Activated CD4-positive, alpha-beta T cell treated with anti-CD3 and anti-CD28 coated beads, Interleukin-2, amount 50 U/mL, for 4 hours (primary cell): ENCODE measurements around the gene ZSCAN12.
A peak's percentile ranks its signal among the peaks of the same experiment; 100 is the strongest.

Experiments
- DNase-seq, 2 experiments: peaks; one replicate each; pipeline ENCODE4 v3.0.0-alpha.2; 2020

ZSCAN12 gene

DNA sequence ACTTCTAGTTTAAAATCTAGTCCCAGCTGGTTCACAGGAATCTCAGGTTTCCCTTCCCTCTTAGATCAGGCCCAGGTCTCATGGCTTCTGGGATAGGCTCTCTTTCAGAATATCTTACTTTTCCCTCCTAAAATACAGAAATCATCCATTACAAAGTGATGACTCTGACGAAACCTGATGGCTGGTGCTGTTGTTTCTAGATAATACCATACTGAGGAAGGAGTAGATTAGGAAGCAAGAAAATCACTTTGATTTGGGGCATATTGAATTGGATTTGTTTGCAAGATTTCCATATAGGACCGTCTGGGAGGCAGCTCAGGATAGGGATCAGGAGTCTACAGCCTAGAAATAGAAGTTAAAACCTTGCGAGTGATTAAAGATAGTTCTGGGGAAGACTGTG is 46.2 kb downstream of the ZSCAN12 start:
- no peak for DNase-seq

DNA sequence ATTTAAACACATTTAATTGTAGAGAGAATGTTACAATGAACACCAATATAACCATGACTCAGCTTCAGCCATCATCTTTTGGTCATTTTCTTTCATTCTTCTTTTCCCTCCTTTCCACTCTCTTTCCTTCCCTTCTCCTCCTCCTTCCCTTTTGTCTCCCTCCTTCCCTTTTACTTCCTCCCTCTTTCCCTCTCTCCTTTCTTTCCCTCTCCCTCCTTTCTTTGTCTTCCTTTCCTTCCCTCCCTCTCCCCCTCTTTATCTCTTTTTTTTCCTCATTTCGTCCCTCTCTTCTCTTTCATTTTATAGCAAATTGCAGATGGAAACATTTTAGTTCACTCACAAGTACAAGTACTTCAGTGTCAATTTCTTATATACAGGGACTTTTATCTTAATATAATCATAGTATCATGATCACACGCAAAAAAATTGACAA is 48.0 kb downstream of the ZSCAN12 start:
- no peak for DNase-seq

DNA sequence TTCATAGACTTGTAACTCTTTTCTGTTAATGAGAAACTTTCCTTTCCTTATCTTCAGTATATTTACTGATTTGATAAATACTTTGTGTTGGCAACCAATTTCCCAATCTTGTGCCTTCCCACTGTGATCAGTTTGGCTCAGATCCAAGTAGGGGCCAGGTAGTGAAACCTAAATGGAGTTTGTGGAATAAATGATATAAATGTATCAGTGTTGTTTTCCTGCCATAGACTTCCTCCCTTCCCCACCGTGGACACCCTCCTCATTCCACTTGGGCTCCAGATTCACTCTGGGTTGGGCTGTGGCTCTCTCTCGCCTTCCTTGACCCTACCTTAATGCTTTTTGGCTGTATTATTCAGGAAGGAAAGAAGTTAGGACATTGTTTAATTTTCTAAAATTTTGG is 48.5 kb downstream of the ZSCAN12 start:
- no peak for DNase-seq

DNA sequence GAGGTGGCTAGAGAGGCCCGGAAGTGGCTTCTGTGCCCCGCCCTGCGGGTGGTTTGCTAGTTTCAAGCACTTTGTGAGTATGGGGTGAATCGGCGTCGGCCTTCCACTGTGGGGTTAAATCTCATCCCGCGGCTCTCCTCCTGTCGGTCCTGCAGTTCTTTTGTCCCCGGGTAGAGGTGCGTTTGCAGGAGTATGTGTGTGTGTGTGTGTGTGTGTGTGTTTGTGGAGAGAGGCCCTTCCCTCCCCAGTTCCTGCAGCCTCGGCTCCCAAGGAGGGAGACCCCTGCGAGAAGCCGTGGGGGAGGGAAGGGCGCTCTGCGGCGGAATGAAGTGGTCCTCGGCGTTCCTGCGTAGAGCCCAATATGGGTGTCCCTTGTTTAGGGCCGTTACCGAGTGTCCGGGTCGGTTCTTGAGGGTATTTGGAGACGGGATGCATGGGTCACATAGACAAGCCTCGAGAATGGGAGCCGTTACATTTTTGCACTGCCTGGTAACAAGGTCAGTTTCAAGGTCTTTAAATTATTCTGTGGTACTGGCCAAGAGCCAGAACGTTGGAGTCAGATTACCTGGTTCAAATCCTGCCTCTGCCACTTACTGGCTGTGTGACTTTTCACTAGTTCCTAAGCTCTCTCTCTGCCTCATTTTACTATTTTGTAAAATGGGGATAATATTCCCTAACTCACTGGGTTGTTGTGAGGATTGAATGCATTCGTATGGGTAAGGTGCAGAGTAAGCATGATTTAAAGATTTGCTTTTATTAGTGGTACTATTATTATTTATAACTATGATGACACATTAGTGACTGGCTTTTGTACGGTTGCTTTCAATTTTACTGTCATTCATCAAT is 49.4 kb downstream of the ZSCAN12 start, which contains the start of gene ZKSCAN3:
Gene ZKSCAN3, plus strand, starts transcription at position 56 of the 846 bp plus-strand sequence. CDS start 9,640 bp downstream, outside the sequence.
- DNase-seq, result peak; percentile 76

- DNase-seq, result no peak
These were observed 50.1 kb downstream of the ZSCAN12 start for GRCh38 chr6:28349344-28349891.

GRCh38 chr6:28347119-28347518 is 52.4 kb downstream of the ZSCAN12 start:
- DNase-seq, result no peak

DNA sequence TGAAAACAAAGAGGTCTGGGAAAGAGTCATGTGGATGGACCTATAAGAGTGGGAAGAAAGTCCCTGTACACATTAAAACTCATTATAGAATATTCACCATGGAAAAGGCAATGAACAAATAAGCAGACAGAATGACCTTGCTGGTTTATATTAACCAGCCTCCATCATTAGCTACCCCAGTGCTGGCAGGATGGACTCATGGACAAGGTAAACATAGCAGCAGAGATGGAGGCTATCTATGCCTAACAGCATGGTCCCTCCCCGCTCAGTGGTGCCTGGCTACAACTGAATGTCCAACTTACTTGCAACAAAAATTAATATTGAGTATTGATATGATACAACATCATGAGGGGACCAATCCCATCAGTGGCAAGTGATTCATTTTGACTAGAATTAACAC is 54.3 kb downstream of the ZSCAN12 start:
- no peak for DNase-seq

DNA sequence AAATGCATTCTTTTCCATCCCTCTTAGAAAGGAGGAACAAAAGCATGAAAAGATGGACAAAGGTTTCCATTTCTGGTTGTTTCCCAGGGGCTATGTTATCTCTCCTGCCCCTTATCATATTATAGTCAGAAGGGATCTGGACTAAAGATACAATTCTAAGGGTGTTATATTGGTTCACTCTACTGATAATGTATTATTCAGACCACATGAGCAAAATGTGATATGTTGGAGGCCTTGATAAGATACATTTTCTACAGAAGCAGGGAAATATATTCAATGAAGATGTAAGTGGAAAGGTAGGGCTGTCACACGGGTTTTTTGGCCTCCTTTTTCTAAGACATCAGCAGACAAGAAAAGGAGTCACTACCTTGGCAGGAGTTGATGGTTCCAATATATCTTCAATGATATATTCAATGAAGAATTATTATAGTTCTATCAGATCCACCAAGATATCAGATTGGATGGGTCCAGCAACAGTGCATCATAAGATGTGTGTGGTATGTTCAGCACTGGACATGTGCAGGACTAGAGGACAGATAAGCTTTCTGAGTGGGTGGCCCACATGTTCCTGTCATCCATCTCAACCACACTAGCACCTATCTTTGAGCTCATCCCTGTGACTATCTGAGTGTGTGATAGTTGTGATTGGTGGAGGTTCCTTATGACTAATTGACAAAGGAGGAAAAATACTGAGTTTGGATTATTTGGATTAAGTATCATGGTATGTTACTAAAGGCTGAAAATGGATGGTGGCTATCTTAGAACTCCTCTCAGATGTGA is 55.5 kb downstream of the ZSCAN12 start:
- no peak for DNase-seq

DNA sequence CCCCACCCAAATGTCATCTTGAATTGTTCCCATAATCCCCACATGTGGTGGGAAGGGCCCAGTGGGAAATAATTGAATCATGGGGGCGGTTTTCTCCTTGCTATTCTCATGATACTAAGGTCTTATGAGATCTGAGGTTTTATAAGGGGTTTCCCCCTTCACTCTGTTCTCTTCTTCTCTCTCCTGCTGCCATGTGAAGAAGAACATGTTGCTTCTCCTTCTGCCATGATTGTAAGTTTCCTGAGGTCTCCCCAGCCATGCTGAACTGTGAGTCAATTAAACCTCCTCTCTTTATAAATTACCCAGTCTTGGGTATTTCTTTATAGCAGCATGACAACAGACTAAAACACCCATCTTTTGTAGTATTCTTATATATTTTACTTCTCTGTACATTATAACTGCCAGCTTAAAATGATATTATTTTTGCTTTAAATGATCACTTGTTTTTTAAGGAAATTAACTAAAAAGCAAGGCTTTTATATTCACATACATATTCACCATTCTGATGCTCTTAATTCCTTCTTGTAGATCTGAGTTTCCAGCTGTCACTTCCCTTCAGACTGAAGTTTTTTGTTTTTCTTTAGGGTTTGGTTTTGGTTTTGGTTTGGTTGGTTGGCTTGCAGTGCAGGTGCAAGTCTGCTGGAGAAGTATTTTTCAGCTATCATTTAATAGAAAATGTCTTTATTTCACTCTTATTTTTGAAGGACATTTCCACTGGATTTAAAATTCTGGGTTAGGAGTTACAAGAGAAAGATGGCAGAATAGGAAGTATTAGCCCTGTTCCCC is 59.0 kb downstream of the ZSCAN12 start:
- no peak for DNase-seq

DNA sequence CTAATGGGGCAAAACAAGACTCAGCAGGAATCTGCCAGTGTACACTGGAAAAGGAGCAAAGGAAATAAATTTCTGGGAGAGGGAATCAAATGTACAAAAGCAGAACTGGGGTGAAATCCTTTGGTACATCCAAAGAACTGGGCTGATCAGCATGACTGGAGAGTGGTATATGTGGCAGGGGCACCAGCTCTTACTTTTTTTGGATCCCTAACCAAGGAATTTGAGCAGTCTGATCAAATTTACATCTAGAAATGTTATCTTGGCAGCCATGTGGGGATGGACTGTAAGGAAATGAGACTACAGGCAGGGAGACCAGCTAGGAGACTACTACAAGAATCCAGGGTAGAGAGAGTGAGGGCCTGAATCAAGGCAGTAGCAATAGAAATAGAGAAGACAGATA is 62.4 kb downstream of the ZSCAN12 start:
- no peak for DNase-seq

- no peak for DNase-seq
These were observed 63.0 kb downstream of the ZSCAN12 start for GRCh38 chr6:28336284-28337120.

DNA sequence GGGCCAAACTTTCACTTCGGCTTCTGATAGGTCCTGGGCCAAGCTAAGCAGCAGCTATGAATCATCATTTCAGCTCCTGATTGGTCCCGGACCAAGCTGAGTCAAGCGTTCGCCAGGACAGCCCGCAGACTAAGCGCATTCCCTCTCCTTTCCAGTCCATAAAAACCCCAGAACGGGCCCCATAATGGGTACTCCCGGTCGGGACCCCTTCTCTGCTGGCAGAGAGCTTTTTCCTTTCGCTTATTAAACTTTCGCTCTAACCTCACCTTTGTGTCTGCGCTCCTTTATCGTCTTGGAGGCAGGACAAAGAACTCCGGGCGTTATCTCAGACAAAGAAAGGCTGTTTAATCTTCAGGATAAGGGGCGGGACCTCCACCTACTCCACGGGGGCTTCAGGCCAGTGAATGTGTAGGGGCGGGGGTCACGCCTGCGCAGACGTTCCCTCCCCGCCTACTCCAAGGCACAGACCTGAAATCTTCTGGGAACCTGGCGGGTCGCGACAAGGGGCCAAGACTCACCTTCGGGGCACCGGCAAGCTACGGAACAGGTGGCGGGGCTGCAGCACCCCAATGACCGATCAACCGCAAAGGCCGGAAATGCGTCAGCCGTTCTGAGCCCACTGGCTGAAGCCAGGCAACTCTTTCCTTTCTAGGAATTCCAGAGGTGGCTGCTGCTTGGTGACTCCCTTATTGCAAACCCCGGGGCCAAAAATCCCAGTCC is 63.8 kb downstream of the ZSCAN12 start, which contains the start of gene ZSCAN31:
Gene ZSCAN31, minus strand, starts transcription at position 585 of the 720 bp plus-strand sequence. CDS start 6,465 bp downstream, outside the sequence.
- DNase-seq, result peak; percentile 77 to 81

DNA sequence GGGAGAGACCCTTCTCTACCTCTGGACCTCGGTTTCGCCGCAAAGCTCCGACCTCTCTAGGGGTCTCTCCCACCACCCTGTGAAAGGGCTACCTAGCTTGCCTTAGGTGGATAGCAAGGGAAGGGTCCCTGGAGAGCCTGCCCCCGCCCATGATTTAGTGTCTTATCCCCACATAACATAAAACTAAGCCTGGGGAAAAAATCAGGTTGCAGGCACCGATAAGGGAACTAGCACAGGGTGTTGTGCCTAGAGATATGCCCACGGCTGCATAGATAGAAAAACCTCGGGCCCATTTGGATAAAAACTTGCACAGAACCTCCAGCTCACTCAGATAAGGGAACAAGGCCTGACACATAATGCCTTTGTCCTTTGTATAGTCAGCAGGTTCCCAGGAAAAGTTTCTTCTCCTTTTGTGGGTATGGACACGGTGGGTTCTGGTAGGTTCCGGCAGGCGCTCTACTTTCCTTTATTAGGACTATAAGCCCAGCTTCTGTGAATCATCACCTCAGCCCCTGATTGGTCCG is 64.4 kb downstream of the ZSCAN12 start:
- DNase-seq, result no peak

- DNase-seq, result no peak
These were observed 65.1 kb downstream of the ZSCAN12 start for GRCh38 chr6:28334286-28335039.

GRCh38 chr6:28333599-28334018 is 65.9 kb downstream of the ZSCAN12 start:
- no peak for DNase-seq

GRCh38 chr6:28333047-28333446 is 66.5 kb downstream of the ZSCAN12 start:
- DNase-seq, result no peak

DNA sequence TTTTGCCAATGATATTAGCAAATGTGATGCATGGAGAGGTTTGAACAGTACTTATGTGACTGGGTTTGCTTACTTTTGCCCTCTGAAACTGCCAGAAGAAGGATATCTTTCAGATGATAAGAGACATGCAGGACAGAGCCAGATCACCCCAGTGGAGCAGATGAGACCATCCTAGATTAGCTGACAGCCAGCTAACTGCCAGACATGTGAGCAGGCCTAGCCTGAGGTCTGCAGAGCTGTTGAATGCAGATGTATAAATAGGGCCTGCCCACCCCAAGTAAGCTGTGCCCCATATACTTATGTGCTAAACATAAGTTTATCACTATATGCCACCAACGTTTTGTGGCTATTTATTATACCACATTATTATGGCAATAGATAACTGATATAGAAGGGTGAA is 69.5 kb downstream of the ZSCAN12 start:
- no peak for DNase-seq
